T-helper 2 cell treated with Interferon-gamma antibody and Interleukin-4, amounts not matched to agents 5 μg/mL and 100 μg/mL, for 36 hours (primary cell): ENCODE data around the gene GDF7.

Source experiments
- DNase-seq: peaks from one replicate; pipeline ENCODE4 v3.0.0; 2021; ENCODE audit warnings: low spot score
- H3K27ac Mint-ChIP-seq: one replicate; pipeline ENCODE4 v1.8.0; 2021; ENCODE audit warnings: mild to moderate bottlenecking, mixed read lengths
- H3K27me3 Mint-ChIP-seq: one replicate; pipeline ENCODE4 v1.8.0; 2021; ENCODE audit warnings: low read depth, mixed read lengths
- H3K36me3 Mint-ChIP-seq: one replicate; pipeline ENCODE4 v1.8.0; 2021; ENCODE audit warnings: low read depth, mixed read lengths
- H3K4me1 Mint-ChIP-seq: one replicate; pipeline ENCODE4 v1.8.0; 2021; ENCODE audit warnings: low read depth, mixed read lengths
- H3K4me3 Mint-ChIP-seq: one replicate; pipeline ENCODE4 v1.8.0; 2022; ENCODE audit warnings: mild to moderate bottlenecking, moderate library complexity, mixed read lengths
- H3K9me3 Mint-ChIP-seq: one replicate; pipeline ENCODE4 v1.8.0; 2021; ENCODE audit warnings: mixed read lengths

GDF7 gene

GRCh38 chr2:20645301-20645701 lies 21.6 kb upstream of the GDF7 start:
- Mint-ChIP-seq H3K27me3 (no peaks in the 10 kb centered on the region), H3K27ac (no peak overlapping the region), H3K4me3 (no peak overlapping the region), H3K9me3 (no peaks in the 10 kb centered on the region), H3K4me1 (peaks cover 15% of the 10 kb centered on the region), H3K36me3 (peaks cover 2% of the 10 kb centered on the region)
- no peak for DNase-seq

- peaks cover 2% of the 10 kb centered on the region for H3K36me3 Mint-ChIP-seq
- no peak overlapping the region for H3K4me3 Mint-ChIP-seq
- peaks cover 17% of the 10 kb centered on the region for H3K4me1 Mint-ChIP-seq
- H3K27me3 Mint-ChIP-seq = no peaks in the 10 kb centered on the region
- DNase-seq = no peak
- no peaks in the 10 kb centered on the region for H3K9me3 Mint-ChIP-seq
- H3K27ac Mint-ChIP-seq = no peak overlapping the region
Measured at GRCh38 chr2:20645761-20646160, 21.2 kb upstream of the GDF7 start.

DNA sequence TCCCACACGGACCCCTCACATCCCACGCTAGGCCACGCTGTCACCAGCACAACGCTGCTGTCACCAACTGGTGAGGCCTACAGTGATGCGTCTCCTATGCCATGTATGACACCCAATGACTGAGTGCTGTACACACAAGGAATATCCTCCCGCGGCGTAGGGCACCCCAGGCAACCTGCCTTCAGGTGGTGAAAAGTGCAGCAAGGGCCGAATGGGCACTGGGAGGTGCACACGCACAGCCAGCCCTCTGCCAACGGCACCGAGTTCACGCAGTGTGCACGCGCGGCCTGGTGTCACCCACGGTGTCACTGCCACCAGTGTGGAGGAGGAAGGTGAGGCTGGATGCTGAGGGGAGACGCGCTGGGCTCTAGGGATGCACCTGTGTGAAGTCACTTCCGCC lies 20.5 kb upstream of the GDF7 start:
- Mint-ChIP-seq H3K4me1 (peaks cover 21% of the 10 kb centered on the region), H3K4me3 (no peak overlapping the region)
- DNase-seq = no peak

DNA sequence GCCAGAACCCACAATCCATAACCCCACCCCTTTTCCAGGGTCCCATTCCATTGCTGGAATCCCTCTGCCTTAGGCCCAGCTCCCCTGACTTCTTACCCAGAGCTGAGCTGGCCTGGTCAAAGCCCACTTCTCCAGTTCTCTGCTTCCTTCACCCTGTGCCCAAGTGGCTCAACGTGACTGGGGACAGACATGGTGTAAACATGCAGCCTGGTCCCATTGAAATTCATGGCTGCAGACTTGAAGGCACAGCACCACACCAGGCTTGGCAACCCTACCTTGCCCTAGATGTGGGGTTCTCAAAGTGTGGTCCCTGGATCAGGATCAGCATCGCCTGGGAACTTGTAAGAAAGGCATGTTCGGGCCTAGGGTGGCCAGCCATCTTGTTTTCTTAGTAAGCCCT lies 19.7 kb upstream of the GDF7 start:
- no peak for DNase-seq
- Mint-ChIP-seq H3K27me3 (no peaks in the 10 kb centered on the region), H3K36me3 (no peaks in the 10 kb centered on the region), H3K9me3 (no peaks in the 10 kb centered on the region), H3K4me3 (no peak overlapping the region), H3K4me1 (peaks cover 27% of the 10 kb centered on the region), H3K27ac (no peak overlapping the region)

More for the DNA sequence above, 20.5 kb upstream of the GDF7 start:
- H3K27ac Mint-ChIP-seq = no peak overlapping the region
- no peaks in the 10 kb centered on the region for H3K9me3 Mint-ChIP-seq
- no peaks in the 10 kb centered on the region for H3K27me3 Mint-ChIP-seq
- H3K36me3 Mint-ChIP-seq = peaks cover 2% of the 10 kb centered on the region

DNA sequence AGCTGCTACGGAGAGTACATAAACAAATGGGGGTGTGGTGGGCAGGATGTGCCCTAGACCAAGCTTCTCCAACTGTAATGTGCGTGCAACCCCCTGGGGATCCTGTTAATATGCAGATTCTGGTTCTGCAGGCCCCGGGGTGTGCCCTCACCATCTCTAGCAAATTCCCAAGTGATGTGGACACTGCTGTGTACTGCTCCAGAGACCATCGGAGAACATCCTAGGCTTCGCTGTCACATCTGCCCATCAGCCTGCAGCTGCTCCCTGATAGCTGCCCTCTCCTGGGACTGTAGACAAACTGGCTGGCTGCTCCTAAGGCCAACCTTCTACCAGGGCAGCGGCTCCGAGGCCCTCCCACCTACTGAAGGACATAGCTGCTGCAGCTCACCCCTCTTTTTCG lies 19.2 kb upstream of the GDF7 start:
- H3K27ac Mint-ChIP-seq = no peak overlapping the region
- peaks cover 27% of the 10 kb centered on the region for H3K4me1 Mint-ChIP-seq
- no peaks in the 10 kb centered on the region for H3K36me3 Mint-ChIP-seq
- H3K4me3 Mint-ChIP-seq = no peak overlapping the region
- no peaks in the 10 kb centered on the region for H3K27me3 Mint-ChIP-seq
- no peak for DNase-seq
- no peaks in the 10 kb centered on the region for H3K9me3 Mint-ChIP-seq

DNA sequence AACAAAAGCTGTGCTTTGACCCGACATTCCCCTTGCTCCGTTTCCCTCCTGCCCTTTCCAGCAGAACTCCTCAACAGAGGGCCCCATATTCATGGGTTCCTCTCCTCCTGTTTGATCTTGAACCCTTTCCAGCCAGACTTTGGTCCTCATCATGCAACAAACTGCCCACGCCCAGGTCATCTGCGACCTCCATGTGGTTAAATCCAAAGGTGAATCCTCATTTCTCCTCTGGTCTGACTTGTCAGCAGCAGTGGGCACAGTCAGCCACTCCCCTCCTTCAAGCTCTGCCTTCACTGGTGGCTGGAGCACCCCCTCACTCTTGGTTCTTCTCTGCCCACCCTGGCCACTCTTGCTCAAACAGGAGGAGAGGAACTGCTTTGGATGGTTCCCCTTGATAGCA lies 18.7 kb upstream of the GDF7 start:
- Mint-ChIP-seq H3K36me3 (no peaks in the 10 kb centered on the region), H3K4me1 (peaks cover 27% of the 10 kb centered on the region), H3K27ac (no peak overlapping the region), H3K27me3 (no peaks in the 10 kb centered on the region), H3K4me3 (no peak overlapping the region), H3K9me3 (no peaks in the 10 kb centered on the region)
- no peak for DNase-seq

- no peak overlapping the region for H3K27ac Mint-ChIP-seq
- no peak for DNase-seq
- no peaks in the 10 kb centered on the region for H3K36me3 Mint-ChIP-seq
- no peaks in the 10 kb centered on the region for H3K27me3 Mint-ChIP-seq
- H3K9me3 Mint-ChIP-seq = no peaks in the 10 kb centered on the region
- H3K4me3 Mint-ChIP-seq = peak overlapping the region; percentile 94
- peaks cover 27% of the 10 kb centered on the region for H3K4me1 Mint-ChIP-seq
Measured at GRCh38 chr2:20648831-20649230, 18.1 kb upstream of the GDF7 start.

GRCh38 chr2:20649576-20649975 lies 17.4 kb upstream of the GDF7 start:
- DNase-seq = no peak
- Mint-ChIP-seq H3K4me3 (peak overlapping the region; percentile 94), H3K27me3 (peaks cover 2% of the 10 kb centered on the region), H3K4me1 (peaks cover 29% of the 10 kb centered on the region), H3K36me3 (no peaks in the 10 kb centered on the region), H3K9me3 (no peaks in the 10 kb centered on the region), H3K27ac (no peak overlapping the region)

- Mint-ChIP-seq H3K4me3 (peak overlapping the region; percentile 94), H3K27ac (peak overlapping the region; percentile 85), H3K9me3 (no peaks in the 10 kb centered on the region), H3K27me3 (peaks cover 4% of the 10 kb centered on the region), H3K4me1 (peaks cover 30% of the 10 kb centered on the region), H3K36me3 (no peaks in the 10 kb centered on the region)
- DNase-seq = no peak
Measured at GRCh38 chr2:20649976-20650375, 17.0 kb upstream of the GDF7 start.

DNA sequence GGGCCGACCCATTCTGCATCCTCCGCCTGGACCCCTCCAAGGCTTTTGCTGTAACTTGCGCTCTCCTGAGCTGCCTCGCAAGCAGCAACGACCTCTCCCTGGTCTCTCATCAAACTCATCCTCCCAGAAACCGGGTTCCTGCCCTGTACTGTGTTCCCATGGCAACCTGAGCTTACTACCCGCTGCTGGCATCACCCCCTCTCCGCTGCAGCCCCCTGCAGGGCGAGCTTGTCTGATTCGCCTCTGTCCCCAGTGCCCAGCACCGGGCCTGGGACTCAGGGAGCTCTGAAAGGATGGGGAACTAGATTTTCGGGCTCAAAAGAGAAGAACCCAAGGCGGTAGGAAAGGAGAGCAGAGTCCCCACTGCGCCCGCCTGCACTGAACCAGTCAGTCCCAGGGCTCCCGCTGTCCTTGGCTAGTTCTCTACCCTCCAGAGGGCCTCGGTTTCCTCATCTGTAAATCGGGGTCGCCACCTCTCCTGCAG lies 16.5 kb upstream of the GDF7 start:
- Mint-ChIP-seq H3K27ac (peak overlapping the region; percentile 85), H3K36me3 (no peaks in the 10 kb centered on the region), H3K4me3 (peak overlapping the region; percentile 94), H3K4me1 (peaks cover 30% of the 10 kb centered on the region), H3K27me3 (peaks cover 7% of the 10 kb centered on the region), H3K9me3 (no peaks in the 10 kb centered on the region)
- DNase-seq = no peak

DNA sequence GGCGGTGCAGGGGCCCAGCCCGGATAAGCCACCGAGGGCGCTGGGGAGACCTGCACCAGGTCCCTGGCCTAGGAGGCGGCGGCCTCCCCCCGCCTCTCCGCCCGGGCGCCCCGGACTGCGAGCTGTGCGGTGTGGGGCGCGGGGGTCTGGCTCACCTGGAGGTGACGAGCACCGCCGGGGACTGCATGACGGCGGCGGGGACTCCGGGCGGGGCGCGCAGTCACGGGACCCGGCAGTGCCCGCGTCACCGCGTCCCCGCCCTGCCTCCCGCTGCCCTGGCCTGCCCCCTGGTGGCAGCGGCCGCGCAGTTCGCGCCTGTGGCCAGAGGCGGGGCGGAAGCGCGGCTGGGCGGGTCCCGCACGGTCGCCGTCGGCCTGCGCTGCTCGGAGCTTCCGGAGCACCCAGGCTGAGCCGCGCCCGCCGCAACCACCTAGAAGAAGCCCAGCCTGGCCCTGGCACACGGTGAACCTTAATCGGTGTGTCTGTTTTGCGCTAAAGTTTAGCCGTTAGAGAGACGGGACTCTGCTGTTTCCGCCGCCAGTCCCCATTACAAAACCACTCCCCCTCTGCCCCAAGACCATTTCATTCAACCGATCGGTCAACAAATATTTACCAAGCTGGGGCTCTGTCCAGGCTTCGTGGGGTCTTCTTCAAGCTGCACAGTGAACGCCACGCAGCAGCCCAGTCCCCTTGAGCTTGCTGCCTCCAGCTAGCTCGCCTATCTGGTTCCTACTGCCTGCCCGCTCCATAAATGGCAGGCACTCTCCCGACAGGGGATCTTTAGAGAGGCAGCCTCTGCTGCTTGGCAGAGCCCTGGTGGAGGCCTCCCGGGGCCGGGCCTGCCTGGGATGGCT lies 15.8 kb upstream of the GDF7 start, which contains the start of gene HS1BP3:
Gene HS1BP3, minus strand, starts transcription at position 222 of the 854 bp plus-strand sequence. Its CDS starts 35 bp downstream, at position 187.
- Mint-ChIP-seq H3K4me3 (peak within 1 kb of the TSS; percentile 94), H3K36me3 (no peaks in the 10 kb centered on the region), H3K4me1 (peaks cover 30% of the 10 kb centered on the region), H3K27ac (peak within 1 kb of the TSS; percentile 95), H3K9me3 (no peaks in the 10 kb centered on the region), H3K27me3 (peaks cover 12% of the 10 kb centered on the region)
- DNase-seq = peak; percentile 91

GRCh38 chr2:20651731-20652099 lies 15.2 kb upstream of the GDF7 start:
- H3K27me3 Mint-ChIP-seq = peaks cover 15% of the 10 kb centered on the region
- H3K4me1 Mint-ChIP-seq = peaks cover 30% of the 10 kb centered on the region
- DNase-seq = no peak
- H3K27ac Mint-ChIP-seq = peak overlapping the region; percentile 95
- H3K4me3 Mint-ChIP-seq = peak overlapping the region; percentile 85
- no peaks in the 10 kb centered on the region for H3K9me3 Mint-ChIP-seq
- no peaks in the 10 kb centered on the region for H3K36me3 Mint-ChIP-seq

GRCh38 chr2:20652141-20652540 lies 14.8 kb upstream of the GDF7 start:
- Mint-ChIP-seq H3K36me3 (no peaks in the 10 kb centered on the region), H3K27me3 (peaks cover 16% of the 10 kb centered on the region), H3K27ac (no peak overlapping the region), H3K4me3 (no peak overlapping the region), H3K9me3 (no peaks in the 10 kb centered on the region), H3K4me1 (peaks cover 30% of the 10 kb centered on the region)
- no peak for DNase-seq

- DNase-seq = no peak
- peaks cover 30% of the 10 kb centered on the region for H3K4me1 Mint-ChIP-seq
- H3K27me3 Mint-ChIP-seq = peaks cover 19% of the 10 kb centered on the region
- no peaks in the 10 kb centered on the region for H3K9me3 Mint-ChIP-seq
- H3K4me3 Mint-ChIP-seq = no peak overlapping the region
- no peak overlapping the region for H3K27ac Mint-ChIP-seq
- H3K36me3 Mint-ChIP-seq = no peaks in the 10 kb centered on the region
Measured at GRCh38 chr2:20652673-20653575, 14.0 kb upstream of the GDF7 start.
